ENCODE measurements around the gene MOB3B.

The MOB3B gene

GRCh38 chr9:27529316-27530278, at the start of gene MOB3B:
Gene MOB3B (minus strand): TSS chr9:27529814. CDS start chr9:27455550, 74,264 bp downstream.
- Mint-ChIP-seq H3K4me3 (peak within 1 kb of the TSS; percentile 91), H3K27me3 (no peaks in the 10 kb centered on the region), H3K27ac (no peak within 1 kb of the TSS), H3K4me1 (ENCODE audit: low read depth) (peaks cover 12% of the 10 kb centered on the region), H3K9me3 (ENCODE audit: low read depth) (no peaks in the 10 kb centered on the region), H3K36me3 (peaks cover 4% of the 10 kb centered on the region)

- Mint-ChIP-seq H3K4me3 (peak overlapping the region; percentile 98), H3K9me3 (ENCODE audit: low read depth) (peaks cover 8% of the 10 kb centered on the region), H3K36me3 (peaks cover 2% of the 10 kb centered on the region), H3K27ac (peak overlapping the region; percentile 100), H3K27me3 (no peaks in the 10 kb centered on the region), H3K4me1 (ENCODE audit: low read depth) (peaks cover 34% of the 10 kb centered on the region)
These were observed 44.3 kb upstream of the MOB3B start for GRCh38 chr9:27573634-27574590.

- H3K4me3 Mint-ChIP-seq = peak within 1 kb of the TSS; percentile 98
- peaks cover 1% of the 10 kb centered on the region for H3K36me3 Mint-ChIP-seq
- peaks cover 2% of the 10 kb centered on the region for H3K9me3 Mint-ChIP-seq (ENCODE audit: low read depth)
- H3K27ac Mint-ChIP-seq = peak within 1 kb of the TSS; percentile 100
- peaks cover 35% of the 10 kb centered on the region for H3K4me1 Mint-ChIP-seq (ENCODE audit: low read depth)
- H3K27me3 Mint-ChIP-seq = no peaks in the 10 kb centered on the region
These were observed 43.5 kb upstream of the MOB3B start, which contains the start of gene C9orf72 for GRCh38 chr9:27572918-27573633. Gene C9orf72 (minus strand): TSS chr9:27573481. CDS start chr9:27567120, 6,361 bp downstream.

GRCh38 chr9:27572566-27572917, 42.9 kb upstream of the MOB3B start:
- Mint-ChIP-seq H3K27me3 (no peaks in the 10 kb centered on the region), H3K4me1 (ENCODE audit: low read depth) (peaks cover 37% of the 10 kb centered on the region), H3K9me3 (ENCODE audit: low read depth) (no peaks in the 10 kb centered on the region), H3K27ac (peak overlapping the region; percentile 98), H3K36me3 (peaks cover under 1% of the 10 kb centered on the region), H3K4me3 (peak overlapping the region; percentile 93)

- Mint-ChIP-seq H3K27me3 (no peaks in the 10 kb centered on the region), H3K36me3 (peaks cover 3% of the 10 kb centered on the region), H3K4me1 (ENCODE audit: low read depth) (peaks cover 41% of the 10 kb centered on the region), H3K27ac (peak overlapping the region; percentile 98), H3K4me3 (peak overlapping the region; percentile 93), H3K9me3 (ENCODE audit: low read depth) (no peaks in the 10 kb centered on the region)
These were observed 42.4 kb upstream of the MOB3B start for GRCh38 chr9:27572061-27572460.

GRCh38 chr9:27571011-27571410, 41.4 kb upstream of the MOB3B start:
- H3K4me3 Mint-ChIP-seq = no peak overlapping the region
- no peak overlapping the region for H3K27ac Mint-ChIP-seq
- H3K27me3 Mint-ChIP-seq = no peaks in the 10 kb centered on the region
- peaks cover 46% of the 10 kb centered on the region for H3K4me1 Mint-ChIP-seq (ENCODE audit: low read depth)
- H3K36me3 Mint-ChIP-seq = peaks cover 6% of the 10 kb centered on the region
- no peaks in the 10 kb centered on the region for H3K9me3 Mint-ChIP-seq (ENCODE audit: low read depth)

GRCh38 chr9:27569406-27569805, 39.8 kb upstream of the MOB3B start:
- Mint-ChIP-seq H3K4me3 (no peak overlapping the region), H3K27me3 (no peaks in the 10 kb centered on the region), H3K9me3 (ENCODE audit: low read depth) (no peaks in the 10 kb centered on the region), H3K27ac (no peak overlapping the region), H3K4me1 (ENCODE audit: low read depth) (peaks cover 53% of the 10 kb centered on the region), H3K36me3 (peaks cover 6% of the 10 kb centered on the region)

- no peak overlapping the region for H3K27ac Mint-ChIP-seq
- H3K4me3 Mint-ChIP-seq = no peak overlapping the region
- H3K36me3 Mint-ChIP-seq = peaks cover 11% of the 10 kb centered on the region
- H3K9me3 Mint-ChIP-seq (ENCODE audit: low read depth) = no peaks in the 10 kb centered on the region
- no peaks in the 10 kb centered on the region for H3K27me3 Mint-ChIP-seq
- H3K4me1 Mint-ChIP-seq (ENCODE audit: low read depth) = peaks cover 36% of the 10 kb centered on the region
These were observed 36.5 kb upstream of the MOB3B start for GRCh38 chr9:27566118-27566517.

GRCh38 chr9:27565696-27566095, 36.1 kb upstream of the MOB3B start:
- peaks cover 11% of the 10 kb centered on the region for H3K36me3 Mint-ChIP-seq
- H3K4me1 Mint-ChIP-seq (ENCODE audit: low read depth) = peaks cover 32% of the 10 kb centered on the region
- no peak overlapping the region for H3K4me3 Mint-ChIP-seq
- H3K9me3 Mint-ChIP-seq (ENCODE audit: low read depth) = no peaks in the 10 kb centered on the region
- H3K27me3 Mint-ChIP-seq = no peaks in the 10 kb centered on the region
- H3K27ac Mint-ChIP-seq = peak overlapping the region; percentile 61

GRCh38 chr9:27564670-27565069, 35.1 kb upstream of the MOB3B start:
- H3K4me3 Mint-ChIP-seq = no peak overlapping the region
- H3K27ac Mint-ChIP-seq = peak overlapping the region; percentile 55
- peaks cover 31% of the 10 kb centered on the region for H3K4me1 Mint-ChIP-seq (ENCODE audit: low read depth)
- no peaks in the 10 kb centered on the region for H3K9me3 Mint-ChIP-seq (ENCODE audit: low read depth)
- no peaks in the 10 kb centered on the region for H3K27me3 Mint-ChIP-seq
- peaks cover 11% of the 10 kb centered on the region for H3K36me3 Mint-ChIP-seq

GRCh38 chr9:27563738-27564430, 34.3 kb upstream of the MOB3B start:
- Mint-ChIP-seq H3K4me1 (ENCODE audit: low read depth) (peaks cover 31% of the 10 kb centered on the region), H3K9me3 (ENCODE audit: low read depth) (no peaks in the 10 kb centered on the region), H3K27ac (peak overlapping the region; percentile 65), H3K36me3 (peaks cover 13% of the 10 kb centered on the region), H3K27me3 (no peaks in the 10 kb centered on the region), H3K4me3 (no peak overlapping the region)

- Mint-ChIP-seq H3K27me3 (no peaks in the 10 kb centered on the region), H3K9me3 (ENCODE audit: low read depth) (no peaks in the 10 kb centered on the region), H3K36me3 (peaks cover 9% of the 10 kb centered on the region), H3K4me3 (no peak overlapping the region), H3K27ac (no peak overlapping the region), H3K4me1 (ENCODE audit: low read depth) (peaks cover 21% of the 10 kb centered on the region)
These were observed 32.1 kb upstream of the MOB3B start for GRCh38 chr9:27561685-27562084.

GRCh38 chr9:27560457-27560856, 30.8 kb upstream of the MOB3B start:
- H3K36me3 Mint-ChIP-seq = peaks cover 7% of the 10 kb centered on the region
- H3K27ac Mint-ChIP-seq = no peak overlapping the region
- peaks cover 17% of the 10 kb centered on the region for H3K4me1 Mint-ChIP-seq (ENCODE audit: low read depth)
- no peaks in the 10 kb centered on the region for H3K27me3 Mint-ChIP-seq
- no peak overlapping the region for H3K4me3 Mint-ChIP-seq
- no peaks in the 10 kb centered on the region for H3K9me3 Mint-ChIP-seq (ENCODE audit: low read depth)

- peaks cover 19% of the 10 kb centered on the region for H3K36me3 Mint-ChIP-seq
- H3K4me1 Mint-ChIP-seq (ENCODE audit: low read depth) = no peaks in the 10 kb centered on the region
- H3K9me3 Mint-ChIP-seq (ENCODE audit: low read depth) = no peaks in the 10 kb centered on the region
- H3K27ac Mint-ChIP-seq = no peak overlapping the region
- no peak overlapping the region for H3K4me3 Mint-ChIP-seq
- no peaks in the 10 kb centered on the region for H3K27me3 Mint-ChIP-seq
These were observed 28.7 kb upstream of the MOB3B start for GRCh38 chr9:27558307-27558706.
